Astrocyte (in vitro differentiated cells and primary cell): Measurements from ENCODE around the gene IGF2R. TPM values are rescaled to one million over a fixed set of nuclear protein-coding genes. Genes with fewer than 3 reads are reported as not detected.

Experiments used
- DNase-seq: peaks from one replicate; pipeline ENCODE4 v3.0.0-alpha.2; 2010; ENCODE audit warnings: low read depth
- FAIRE-seq: peaks from 2 replicates; lab custom pipeline; 2011; peaks lifted over from hg19 to GRCh38; lab: Jason Lieb, UNC
- H2AFZ ChIP-seq: 2 replicates; pipeline ENCODE4 v1.6.0; 2012; ENCODE audit warnings: low read depth, low read length, inconsistent platforms
- H3K27ac ChIP-seq: 2 replicates; pipeline ENCODE4 v1.5.1; 2011; ENCODE audit warnings: low read depth, low read length, inconsistent platforms
- H3K27me3 ChIP-seq: 2 replicates; pipeline ENCODE4 v1.6.0; 2011; ENCODE audit warnings: low read length, inconsistent platforms; ENCODE audit not compliant: insufficient read depth
- H3K36me3 ChIP-seq: 2 replicates; pipeline ENCODE4 v1.5.1; 2011; ENCODE audit warnings: low read length, inconsistent platforms; ENCODE audit not compliant: insufficient read depth
- H3K4me1 ChIP-seq: 2 replicates; pipeline ENCODE4 v1.5.1; 2011; ENCODE audit warnings: low read length, inconsistent platforms; ENCODE audit not compliant: insufficient read depth
- H3K4me2 ChIP-seq: 2 replicates; pipeline ENCODE4 v1.6.0; 2012; ENCODE audit warnings: low read length, inconsistent platforms
- H3K4me3 ChIP-seq: 2 replicates; pipeline ENCODE4 v1.5.1; 2011; ENCODE audit warnings: low read depth, mild to moderate bottlenecking, low read length, inconsistent platforms; ENCODE audit not compliant: insufficient read depth
- H3K79me2 ChIP-seq: 2 replicates; pipeline ENCODE4 v1.6.0; 2012; ENCODE audit warnings: mild to moderate bottlenecking, low read length, inconsistent platforms; ENCODE audit not compliant: insufficient read depth
- H3K9ac ChIP-seq: 2 replicates; pipeline ENCODE4 v1.6.0; 2012; ENCODE audit warnings: mild to moderate bottlenecking, low read length, inconsistent platforms
- H3K9me3 ChIP-seq: 2 replicates; pipeline ENCODE4 v1.5.1; 2012; ENCODE audit warnings: low read depth, mild to moderate bottlenecking, low read length, inconsistent platforms; ENCODE audit not compliant: insufficient read depth
- H4K20me1 ChIP-seq: 2 replicates; pipeline ENCODE4 v1.6.0; 2012; ENCODE audit warnings: low read length, inconsistent platforms; ENCODE audit not compliant: insufficient read depth
- H3K27ac Mint-ChIP-seq: one replicate; pipeline ENCODE4 v1.8.0; 2021; ENCODE audit warnings: mild to moderate bottlenecking, mixed read lengths; ENCODE audit not compliant: unreplicated experiment
- H3K27me3 Mint-ChIP-seq: one replicate; pipeline ENCODE4 v1.8.0; 2021; ENCODE audit warnings: low read depth, mixed read lengths; ENCODE audit not compliant: unreplicated experiment
- H3K36me3 Mint-ChIP-seq: one replicate; pipeline ENCODE4 v1.8.0; 2021; ENCODE audit warnings: low read depth, mixed read lengths; ENCODE audit not compliant: unreplicated experiment
- H3K4me1 Mint-ChIP-seq: one replicate; pipeline ENCODE4 v1.8.0; 2021; ENCODE audit warnings: low read depth, mixed read lengths; ENCODE audit not compliant: unreplicated experiment
- H3K4me3 Mint-ChIP-seq: one replicate; pipeline ENCODE4 v1.8.0; 2021; ENCODE audit warnings: mild to moderate bottlenecking, moderate library complexity, mixed read lengths; ENCODE audit not compliant: unreplicated experiment
- H3K9me3 Mint-ChIP-seq: one replicate; pipeline ENCODE4 v1.8.0; 2021; ENCODE audit warnings: mild to moderate bottlenecking, mixed read lengths; ENCODE audit not compliant: unreplicated experiment
- CTCF ChIP-seq: IDR thresholded peaks from 2 replicates; pipeline ENCODE4 v1.5.1; 2011; ENCODE audit warnings: low read depth, mild to moderate bottlenecking, inconsistent platforms, low read length, moderate library complexity; ENCODE audit not compliant: insufficient read depth
- EZH2 ChIP-seq: IDR thresholded peaks from 2 replicates; pipeline ENCODE4 v1.6.1; 2012; ENCODE audit warnings: mild to moderate bottlenecking, low read length, inconsistent platforms; ENCODE audit not compliant: insufficient read depth
- total RNA-seq: library from RNA; stranded (reverse); gene quantifications from 2 replicates; pipeline ENCODE4 v1.2.1, GENCODE V29; 2021

IGF2R gene
- total RNA-seq, 1 donor from 2014 or later, result 173 TPM

- Mint-ChIP-seq H3K9me3 (peaks cover 5% of the 10 kb centered on the region), H3K36me3 (peaks cover 37% of the 10 kb centered on the region), H3K27ac (no peak overlapping the region), H3K4me1 (peaks cover 12% of the 10 kb centered on the region), H3K27me3 (no peaks in the 10 kb centered on the region), H3K4me3 (no peak overlapping the region)
- Histone ChIP-seq H3K36me3 (peaks cover 41% of the 10 kb centered on the region), H3K79me2 (no peaks in the 10 kb centered on the region), H3K4me3 (no peak overlapping the region), H3K4me1 (no peaks in the 10 kb centered on the region), H3K9me3 (no peaks in the 10 kb centered on the region), H4K20me1 (peaks cover 32% of the 10 kb centered on the region), H3K27ac (no peak overlapping the region), H3K4me2 (no peak overlapping the region), H2AFZ (no peak overlapping the region), H3K9ac (no peak overlapping the region), H3K27me3 (no peaks in the 10 kb centered on the region)
- DNase-seq, result no peak
- TF ChIP-seq CTCF, result no peak
- no peak for TF ChIP-seq EZH2
- no peak for FAIRE-seq
These were observed 86.0 kb downstream of the IGF2R start for GRCh38 chr6:160054913-160055312.

- Histone ChIP-seq H3K4me2 (no peak overlapping the region), H2AFZ (no peak overlapping the region), H3K36me3 (peaks cover 45% of the 10 kb centered on the region), H3K79me2 (no peaks in the 10 kb centered on the region), H3K4me1 (no peaks in the 10 kb centered on the region), H3K4me3 (no peak overlapping the region), H3K9ac (no peak overlapping the region), H3K9me3 (no peaks in the 10 kb centered on the region), H4K20me1 (peaks cover 32% of the 10 kb centered on the region), H3K27ac (no peak overlapping the region), H3K27me3 (no peaks in the 10 kb centered on the region)
- Mint-ChIP-seq H3K36me3 (peaks cover 34% of the 10 kb centered on the region), H3K27me3 (no peaks in the 10 kb centered on the region), H3K4me3 (no peak overlapping the region), H3K9me3 (peaks cover 5% of the 10 kb centered on the region), H3K4me1 (peaks cover 11% of the 10 kb centered on the region), H3K27ac (no peak overlapping the region)
- FAIRE-seq (no peak), DNase-seq (no peak)
- TF ChIP-seq EZH2 (no peak), CTCF (no peak)
These were observed 86.5 kb downstream of the IGF2R start for GRCh38 chr6:160055378-160055777.

- no peaks in the 10 kb centered on the region for H3K4me1 ChIP-seq
- peaks cover 8% of the 10 kb centered on the region for H3K4me1 Mint-ChIP-seq
- no peak overlapping the region for H2AFZ ChIP-seq
- H3K79me2 ChIP-seq, result no peaks in the 10 kb centered on the region
- peaks cover 34% of the 10 kb centered on the region for H3K36me3 Mint-ChIP-seq
- TF ChIP-seq CTCF (no peak), EZH2 (no peak)
- DNase-seq (no peak), FAIRE-seq (no peak)
- H3K27ac Mint-ChIP-seq, result no peak overlapping the region
- no peak overlapping the region for H3K27ac ChIP-seq
- peaks cover 32% of the 10 kb centered on the region for H4K20me1 ChIP-seq
- H3K4me2 ChIP-seq, result no peak overlapping the region
- no peaks in the 10 kb centered on the region for H3K27me3 Mint-ChIP-seq
- H3K36me3 ChIP-seq, result peaks cover 47% of the 10 kb centered on the region
- no peaks in the 10 kb centered on the region for H3K27me3 ChIP-seq
- no peak overlapping the region for H3K4me3 Mint-ChIP-seq
- H3K4me3 ChIP-seq, result no peak overlapping the region
- peaks cover 5% of the 10 kb centered on the region for H3K9me3 Mint-ChIP-seq
- H3K9me3 ChIP-seq, result no peaks in the 10 kb centered on the region
- no peak overlapping the region for H3K9ac ChIP-seq
These were observed 86.9 kb downstream of the IGF2R start for GRCh38 chr6:160055813-160056212.
